Stimulated activated memory B cell treated with anti-CD40 and anti-IgM and Interleukin-4, amounts not matched to agents 10 μg/mL and 1 μg/mL and 100 μg/mL, for 72 hours (primary cell): ENCODE results near the gene CCDC187.
A peak's percentile ranks its signal among the peaks of the same experiment; 100 is the strongest.

Source experiments
- ATAC-seq: fragments of 150-1000 bp; cut with Tn5 transposase; 2 replicates; pipeline ENCODE4 v1.10.0; 2021
- H3K27ac Mint-ChIP-seq: one replicate; pipeline ENCODE4 v1.8.0; 2022; ENCODE audit warnings: mild to moderate bottlenecking, mixed read lengths
- H3K27me3 Mint-ChIP-seq: one replicate; pipeline ENCODE4 v1.8.0; 2022; ENCODE audit warnings: mixed read lengths
- H3K36me3 Mint-ChIP-seq: one replicate; pipeline ENCODE4 v1.8.0; 2022; ENCODE audit warnings: mixed read lengths
- H3K4me1 Mint-ChIP-seq: one replicate; pipeline ENCODE4 v1.8.0; 2022; ENCODE audit warnings: mixed read lengths
- H3K4me3 Mint-ChIP-seq: one replicate; pipeline ENCODE4 v1.8.0; 2022; ENCODE audit warnings: mild to moderate bottlenecking, moderate library complexity, mixed read lengths
- H3K9me3 Mint-ChIP-seq: one replicate; pipeline ENCODE4 v1.8.0; 2022; ENCODE audit warnings: mixed read lengths

CCDC187 gene

GRCh38 chr9:136212345-136212950 is 91.4 kb downstream of the CCDC187 start:
- Mint-ChIP-seq H3K27ac (peak overlapping the region; percentile 44), H3K4me3 (no peak overlapping the region), H3K36me3 (peaks cover 80% of the 10 kb centered on the region), H3K9me3 (no peaks in the 10 kb centered on the region), H3K4me1 (peaks cover 15% of the 10 kb centered on the region), H3K27me3 (no peaks in the 10 kb centered on the region)
- ATAC-seq = no peak

GRCh38 chr9:136211441-136212344 is 92.2 kb downstream of the CCDC187 start:
- H3K27ac Mint-ChIP-seq = peak overlapping the region; percentile 44
- peak; percentile 53 for ATAC-seq
- H3K4me3 Mint-ChIP-seq = no peak overlapping the region
- peaks cover 22% of the 10 kb centered on the region for H3K4me1 Mint-ChIP-seq
- no peaks in the 10 kb centered on the region for H3K9me3 Mint-ChIP-seq
- no peaks in the 10 kb centered on the region for H3K27me3 Mint-ChIP-seq
- H3K36me3 Mint-ChIP-seq = peaks cover 87% of the 10 kb centered on the region

GRCh38 chr9:136211006-136211405 is 92.9 kb downstream of the CCDC187 start:
- peaks cover 25% of the 10 kb centered on the region for H3K4me1 Mint-ChIP-seq
- no peak overlapping the region for H3K27ac Mint-ChIP-seq
- H3K27me3 Mint-ChIP-seq = no peaks in the 10 kb centered on the region

GRCh38 chr9:136210276-136210675 is 93.6 kb downstream of the CCDC187 start:
- peaks cover 85% of the 10 kb centered on the region for H3K36me3 Mint-ChIP-seq
- peaks cover 25% of the 10 kb centered on the region for H3K4me1 Mint-ChIP-seq
- H3K9me3 Mint-ChIP-seq = no peaks in the 10 kb centered on the region
- no peak overlapping the region for H3K4me3 Mint-ChIP-seq
- ATAC-seq = no peak
- no peak overlapping the region for H3K27ac Mint-ChIP-seq
- peaks cover 5% of the 10 kb centered on the region for H3K27me3 Mint-ChIP-seq

More at GRCh38 chr9:136211006-136211405, 92.9 kb downstream of the CCDC187 start:
- H3K36me3 Mint-ChIP-seq = peaks cover 88% of the 10 kb centered on the region
- no peak for ATAC-seq
- no peaks in the 10 kb centered on the region for H3K9me3 Mint-ChIP-seq
- H3K4me3 Mint-ChIP-seq = no peak overlapping the region

GRCh38 chr9:136209786-136210185 is 94.1 kb downstream of the CCDC187 start:
- Mint-ChIP-seq H3K9me3 (no peaks in the 10 kb centered on the region), H3K4me3 (no peak overlapping the region), H3K27ac (no peak overlapping the region), H3K27me3 (peaks cover 10% of the 10 kb centered on the region), H3K4me1 (peaks cover 25% of the 10 kb centered on the region), H3K36me3 (peaks cover 80% of the 10 kb centered on the region)
- ATAC-seq = no peak

GRCh38 chr9:136209232-136209631 is 94.7 kb downstream of the CCDC187 start:
- peaks cover 14% of the 10 kb centered on the region for H3K27me3 Mint-ChIP-seq
- no peak overlapping the region for H3K27ac Mint-ChIP-seq
- H3K4me3 Mint-ChIP-seq = no peak overlapping the region
- peaks cover 25% of the 10 kb centered on the region for H3K4me1 Mint-ChIP-seq
- H3K9me3 Mint-ChIP-seq = no peaks in the 10 kb centered on the region
- ATAC-seq = no peak
- H3K36me3 Mint-ChIP-seq = peaks cover 74% of the 10 kb centered on the region

- Mint-ChIP-seq H3K36me3 (peaks cover 69% of the 10 kb centered on the region), H3K4me1 (peaks cover 28% of the 10 kb centered on the region), H3K4me3 (no peak overlapping the region), H3K9me3 (no peaks in the 10 kb centered on the region), H3K27ac (no peak overlapping the region), H3K27me3 (peaks cover 19% of the 10 kb centered on the region)
- ATAC-seq = no peak
Measured at GRCh38 chr9:136208675-136209074, 95.2 kb downstream of the CCDC187 start.

- Mint-ChIP-seq H3K36me3 (peaks cover 58% of the 10 kb centered on the region), H3K9me3 (no peaks in the 10 kb centered on the region), H3K27ac (no peak overlapping the region), H3K4me1 (peaks cover 33% of the 10 kb centered on the region), H3K27me3 (peaks cover 28% of the 10 kb centered on the region), H3K4me3 (no peak overlapping the region)
- ATAC-seq = no peak
Measured at GRCh38 chr9:136207616-136208015, 96.3 kb downstream of the CCDC187 start.

GRCh38 chr9:136206602-136207275 is 97.2 kb downstream of the CCDC187 start:
- H3K27ac Mint-ChIP-seq = no peak overlapping the region
- peaks cover 37% of the 10 kb centered on the region for H3K27me3 Mint-ChIP-seq

GRCh38 chr9:136205707-136205992 is 98.2 kb downstream of the CCDC187 start:
- Mint-ChIP-seq H3K4me3 (no peak overlapping the region), H3K27ac (no peak overlapping the region), H3K36me3 (peaks cover 44% of the 10 kb centered on the region), H3K4me1 (peaks cover 21% of the 10 kb centered on the region), H3K9me3 (no peaks in the 10 kb centered on the region), H3K27me3 (peaks cover 44% of the 10 kb centered on the region)
- no peak for ATAC-seq

More at GRCh38 chr9:136206602-136207275, 97.2 kb downstream of the CCDC187 start:
- Mint-ChIP-seq H3K36me3 (peaks cover 49% of the 10 kb centered on the region), H3K4me1 (peaks cover 24% of the 10 kb centered on the region), H3K4me3 (no peak overlapping the region), H3K9me3 (no peaks in the 10 kb centered on the region)
- no peak for ATAC-seq

GRCh38 chr9:136204838-136205706 is 98.8 kb downstream of the CCDC187 start, which contains the start of gene LHX3:
Gene LHX3, minus strand, starts transcription at chr9:136205128. Its CDS starts 116 bp downstream, at chr9:136205012.
- no peaks in the 10 kb centered on the region for H3K9me3 Mint-ChIP-seq
- H3K4me3 Mint-ChIP-seq = no peak within 1 kb of the TSS
- peaks cover 50% of the 10 kb centered on the region for H3K27me3 Mint-ChIP-seq
- H3K4me1 Mint-ChIP-seq = peaks cover 21% of the 10 kb centered on the region
- no peak within 1 kb of the TSS for H3K27ac Mint-ChIP-seq
- ATAC-seq = peak; percentile 52
- peaks cover 42% of the 10 kb centered on the region for H3K36me3 Mint-ChIP-seq

GRCh38 chr9:136204145-136204805 is 99.6 kb downstream of the CCDC187 start:
- H3K4me3 Mint-ChIP-seq = no peak overlapping the region
- H3K9me3 Mint-ChIP-seq = no peaks in the 10 kb centered on the region
- H3K27me3 Mint-ChIP-seq = peaks cover 52% of the 10 kb centered on the region
- no peak overlapping the region for H3K27ac Mint-ChIP-seq
- H3K36me3 Mint-ChIP-seq = peaks cover 34% of the 10 kb centered on the region
- peak; percentile 13 for ATAC-seq
- peaks cover 21% of the 10 kb centered on the region for H3K4me1 Mint-ChIP-seq

GRCh38 chr9:136203408-136204144 is 100.3 kb downstream of the CCDC187 start:
- H3K36me3 Mint-ChIP-seq = peaks cover 27% of the 10 kb centered on the region
- peaks cover 23% of the 10 kb centered on the region for H3K4me1 Mint-ChIP-seq
- ATAC-seq = no peak
- peaks cover 53% of the 10 kb centered on the region for H3K27me3 Mint-ChIP-seq
- H3K4me3 Mint-ChIP-seq = no peak overlapping the region
- H3K27ac Mint-ChIP-seq = no peak overlapping the region
- H3K9me3 Mint-ChIP-seq = no peaks in the 10 kb centered on the region
